ENCODE measurements around the gene AMIGO1. TPM values are rescaled to one million over a fixed set of nuclear protein-coding genes. Genes with fewer than 3 reads are reported as not detected.

AMIGO1 gene
- total and polyA plus RNA-seq, 2 of the 8 experiments (the other 6 are each of a cell fraction or from before 2014, with no cell fraction given), result 1.5 to 2.7 TPM

DNA sequence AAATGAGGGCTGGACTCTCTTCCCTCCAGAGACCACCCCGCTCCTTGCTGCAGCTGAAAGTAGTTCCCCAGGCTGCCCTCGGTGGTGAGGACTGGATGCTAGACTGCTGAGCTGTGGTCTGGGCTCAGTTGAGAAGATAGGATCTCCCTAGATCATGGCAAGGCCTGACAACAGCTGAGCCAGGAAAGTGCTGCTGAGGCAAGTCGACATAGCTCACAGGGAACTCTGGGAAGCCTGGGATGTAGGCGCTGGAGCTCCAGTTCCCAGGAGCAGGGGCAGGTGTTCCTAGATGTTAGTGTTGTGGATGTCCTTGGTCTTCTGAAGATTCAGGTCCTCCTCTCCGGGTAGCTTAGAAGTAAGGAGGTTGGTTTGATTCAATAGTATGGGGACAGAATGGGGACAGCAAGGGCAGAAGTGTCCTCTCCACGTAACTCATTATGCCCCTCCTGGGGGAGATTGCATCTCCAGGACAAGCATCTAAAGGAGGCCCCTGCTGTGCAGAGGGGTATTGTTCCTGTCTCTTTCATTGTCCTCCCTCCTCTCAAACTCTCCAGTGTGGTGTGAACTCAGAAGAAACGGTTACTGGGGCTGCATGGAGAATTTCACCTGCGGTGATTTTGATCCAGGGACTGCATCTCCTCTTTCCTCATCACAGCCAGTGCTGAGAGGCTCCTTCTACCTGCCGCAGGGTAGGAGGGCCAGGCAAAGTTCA, 11.9 kb downstream of the AMIGO1 start:
- Histone ChIP-seq H2BK5ac (ENCODE audit: low read depth, low read length) (peak overlapping the region; percentile 45), H3K9ac (replicated peaks in 1 of 4; ENCODE audit: extremely low read depth in 1 of 4, low read depth in 3 of 4, low read length in 3 of 4) (no peak overlapping the region), H2BK15ac (ENCODE audit: low read length) (no peak overlapping the region), H2BK120ac (replicated peaks; ENCODE audit: low read depth, low read length) (no peak overlapping the region), H3K4me1 (replicated peaks in 1 of 4; ENCODE audit: control insufficient read depth in 3 of 4, insufficient read depth in 4 of 4, low read length in 3 of 4) (peaks cover 0 to 11% (median 5%) of the 10 kb centered on the region in 4 experiments; a peak in 5 of 7 replicates), H3K79me1 (ENCODE audit: low read depth, low read length) (no peaks in the 10 kb centered on the region), H4K91ac (replicated peaks; ENCODE audit: insufficient read length, low read length) (no peak overlapping the region), H3K36me3 (ENCODE audit: control insufficient read depth in 2 of 4, insufficient read depth in 4 of 4, low read length in 3 of 4) (peaks cover 0 to 2% (median 0%) of the 10 kb centered on the region in 4 experiments; a peak in 2 of 8 replicates), H4K5ac (ENCODE audit: insufficient read length, low read depth, low read length) (no peak overlapping the region), H3K18ac (ENCODE audit: extremely low read depth, low read length) (no peak overlapping the region), H4K8ac (ENCODE audit: extremely low read depth, insufficient read depth, low read length) (no peak overlapping the region), H2BK12ac (ENCODE audit: low read depth, low read length) (no peak overlapping the region), H2AFZ (ENCODE audit: low read length) (no peak overlapping the region), H3K9me3 (ENCODE audit: insufficient read depth in 2 of 2, low read depth in 1 of 2, low read length in 1 of 2) (no peaks in the 10 kb centered on the region), H4K20me1 (replicated peaks in 1 of 2; ENCODE audit: control insufficient read depth in 1 of 2, insufficient read depth in 2 of 2, low read length in 2 of 2) (peaks cover 0 to 2% of the 10 kb centered on the region in 2 experiments), H3K4ac (replicated peaks; ENCODE audit: insufficient read length, low read depth, low read length) (no peak overlapping the region), H3K79me2 (ENCODE audit: control insufficient read depth in 1 of 2, insufficient read depth in 2 of 2, low read length in 2 of 2) (no peaks in the 10 kb centered on the region), H3K23me2 (ENCODE audit: low read depth, low read length) (peaks cover 2% of the 10 kb centered on the region), H3K4me2 (ENCODE audit: insufficient read depth in 1 of 2, low read depth in 2 of 2, low read length in 2 of 2) (peak overlapping the region in 1 of 2 experiments; percentile 20; a peak in 2 of 4 replicates), H3K4me3 (ENCODE audit: extremely low read depth in 1 of 4, insufficient read depth in 2 of 4, low read depth in 3 of 4, low read length in 4 of 4) (no peak overlapping the region), H2BK20ac (ENCODE audit: low read length) (0 out of 2 replicates have a peak overlapping the region, but pooled peaks have one; percentile 4), H3K27ac (ENCODE audit: low read depth, low read length) (no peak overlapping the region), H3K56ac (replicated peaks; ENCODE audit: insufficient read length, low read depth, low read length) (no peak overlapping the region), H3K23ac (ENCODE audit: insufficient read length) (no peak overlapping the region), H2AK5ac (ENCODE audit: low read depth, low read length) (no peak overlapping the region; the same call in 1 of the 2 replicates), H3K14ac (ENCODE audit: insufficient read length) (no peak overlapping the region), H3K27me3 (replicated peaks in 1 of 4; ENCODE audit: control insufficient read depth in 3 of 4, extremely low read depth in 1 of 4, insufficient read depth in 3 of 4, low read length in 3 of 4) (no peaks in the 10 kb centered on the region)
- POLR2A ChIA-PET (ENCODE audit: partially characterized antibody), result interaction anchor here (1.1 to 4.1 kb wide), 7 partner anchors 8 to 72 kb away, joined by 3 to 20 read pairs (median 7); partner anchors contain the start of genes AMIGO1, ATXN7L2 and PSMA5
- CTCF ChIA-PET (ENCODE audit: partially characterized antibody), result interaction anchor here (0.6 to 43.7 kb wide), 20 partner anchors 2 to 483 kb away, joined by 3 to 1755 read pairs (median 4); partner anchors contain the start of genes AMIGO1, ATXN7L2, CYB561D1 and GNAI3
- 69% methylated on average over 9 of the region's 9 CpGs; no CpG with 5 or more reads in 1 of the 2 experiments for WGBS, 2 experiments (ENCODE audit: extremely low coverage in 1 of 2, insufficient coverage in 1 of 2, insufficient read length in 1 of 2, insufficient replicate concordance in 2 of 2, low coverage in 1 of 2, low lambda C conversion rate in 2 of 2, missing lambda C conversion rate in 1 of 2)
- FAIRE-seq, result no peak
- DNase-seq (ENCODE audit: low read depth in 1 of 2, low spot score in 2 of 2), result no peak
- TF ChIP-seq CTBP2 (IDR thresholded peaks at IDR 0.05; ENCODE audit: borderline replicate concordance, insufficient read depth, insufficient read length, low read length) (no peak), NANOG (IDR thresholded peaks at IDR 0.05; ENCODE audit: insufficient read depth, low read depth, low read length, poor library complexity, severe bottlenecking) (no peak), ZNF274 (IDR thresholded peaks at IDR 0.05; ENCODE audit: borderline replicate concordance, extremely low read depth, low read length) (no peak), CHD1 (IDR thresholded peaks at IDR 0.05; ENCODE audit: low read depth, low read length) (no peak), SIN3A (conservative IDR thresholded peaks at IDR 0.05 in 1 of 2, IDR thresholded peaks at IDR 0.05 in 1 of 2; ENCODE audit: low read depth in 1 of 2, low read length in 2 of 2) (no peak), SP1 (IDR thresholded peaks at IDR 0.05; ENCODE audit: low read depth, low read length) (no peak), POU5F1 (IDR thresholded peaks at IDR 0.05; ENCODE audit: low read depth, low read length) (no peak), BCL11A (IDR thresholded peaks at IDR 0.05; ENCODE audit: low read depth in 2 of 2, low read length in 2 of 2) (no peak), EZH2 (IDR thresholded peaks at IDR 0.05; ENCODE audit: low read depth, low read length, severe bottlenecking) (no peak), SP4 (IDR thresholded peaks at IDR 0.05; ENCODE audit: low read length) (no peak), FOSL1 (IDR thresholded peaks at IDR 0.05; ENCODE audit: insufficient read depth, low read depth, low read length) (no peak)
